GM23338 (cell line): ENCODE measurements around the gene SLC44A1. TPM values are rescaled to one million over a fixed set of nuclear protein-coding genes. Genes with fewer than 3 reads are reported as not detected.

Source experiments
- ATAC-seq: fragments of 200-7000 bp; cut with Tn5 transposase; 3 replicates; pipeline ENCODE4 v1.9.1; 2020
- DNase-seq: peaks from one replicate; pipeline ENCODE4 v3.0.0-alpha.2; 2015; ENCODE audit warnings: low spot score
- H2AFZ ChIP-seq: fragments of 200-600 bp; sonication (generic); 2 replicates; pipeline ENCODE4 v1.8.0; 2016; ENCODE audit warnings: antibody characterized with exemption, mild to moderate bottlenecking, moderate library complexity
- H3F3A ChIP-seq: fragments of 200-600 bp; sonication (generic); replicated peaks from 2 replicates; pipeline ENCODE4 v1.8.0; 2017; ENCODE audit warnings: antibody characterized with exemption, mixed run types, low read depth
- H3K27ac ChIP-seq: fragments of 200-600 bp; sonication (generic); 2 replicates; pipeline ENCODE4 v1.6.1; 2016; ENCODE audit warnings: low read depth
- H3K27me3 ChIP-seq: fragments of 200-600 bp; sonication (generic); 2 replicates; pipeline ENCODE4 v1.8.0; 2016; ENCODE audit warnings: mild to moderate bottlenecking, mixed run types, moderate library complexity; ENCODE audit not compliant: insufficient read depth
- H3K36me3 ChIP-seq: fragments of 200-600 bp; sonication (generic); 2 replicates; pipeline ENCODE4 v1.8.0; 2016; ENCODE audit warnings: mild to moderate bottlenecking; ENCODE audit not compliant: insufficient read depth
- H3K4me1 ChIP-seq: fragments of 200-600 bp; sonication (generic); 2 replicates; pipeline ENCODE4 v1.8.0; 2016; ENCODE audit warnings: mild to moderate bottlenecking, moderate library complexity; ENCODE audit not compliant: insufficient read depth
- H3K4me2 ChIP-seq: fragments of 200-600 bp; sonication (generic); 2 replicates; pipeline ENCODE4 v1.7.1; 2017; ENCODE audit warnings: mixed run types
- H3K4me3 ChIP-seq: fragments of 200-600 bp; sonication (generic); 2 replicates; pipeline ENCODE4 v1.6.1; 2016; ENCODE audit warnings: mixed run types
- H3K79me2 ChIP-seq: fragments of 200-600 bp; sonication (generic); replicated peaks from 2 replicates; pipeline ENCODE4 v1.8.0; 2017; ENCODE audit warnings: mild to moderate bottlenecking; ENCODE audit not compliant: insufficient read depth
- H3K9me2 ChIP-seq: fragments of 200-600 bp; sonication (generic); 2 replicates; pipeline ENCODE4 v1.8.0; 2017; ENCODE audit not compliant: insufficient read depth
- H4K20me1 ChIP-seq: fragments of 200-600 bp; sonication (generic); replicated peaks from 2 replicates; pipeline ENCODE4 v1.8.0; 2017; ENCODE audit warnings: mild to moderate bottlenecking; ENCODE audit not compliant: insufficient read depth
- H3K27ac Mint-ChIP-seq: 2 replicates; pipeline ENCODE4 v1.8.0; 2020; ENCODE audit warnings: inconsistent platforms, mild to moderate bottlenecking, moderate library complexity, mixed read lengths
- H3K27me3 Mint-ChIP-seq: 3 replicates; pipeline ENCODE4 v1.8.0; 2022; ENCODE audit warnings: low read depth, mild to moderate bottlenecking, moderate library complexity, mixed read lengths, inconsistent platforms; ENCODE audit not compliant: insufficient read depth, poor library complexity
- H3K36me3 Mint-ChIP-seq: 3 replicates; pipeline ENCODE4 v1.8.0; 2021; ENCODE audit warnings: low read depth, mild to moderate bottlenecking, inconsistent platforms, moderate library complexity, mixed read lengths
- H3K4me1 Mint-ChIP-seq: 3 replicates; pipeline ENCODE4 v1.8.0; 2020; ENCODE audit warnings: mild to moderate bottlenecking, inconsistent platforms, mixed read lengths
- H3K4me3 Mint-ChIP-seq: 3 replicates; pipeline ENCODE4 v1.8.0; 2021; ENCODE audit warnings: moderate library complexity, mild to moderate bottlenecking, inconsistent platforms, mixed read lengths
- H3K9me3 Mint-ChIP-seq: 3 replicates; pipeline ENCODE4 v1.8.0; 2020; ENCODE audit warnings: moderate library complexity, mild to moderate bottlenecking, inconsistent platforms, mixed read lengths
- CREB1 ChIP-seq: fragments of 250-450 bp; sonication (Bioruptor Pico); IDR thresholded peaks from 2 replicates; pipeline ENCODE4 v1.5.0; 2020; ENCODE audit warnings: low read depth, mild to moderate bottlenecking, moderate library complexity
- ETS1 ChIP-seq: IDR thresholded peaks from 2 replicates; pipeline ENCODE4 v1.6.1; 2016; ENCODE audit warnings: antibody characterized with exemption
- EZH2 ChIP-seq: fragments of 200-600 bp; sonication (generic); IDR thresholded peaks from one replicate; pipeline ENCODE4 v1.8.0; 2017; ENCODE audit warnings: antibody characterized with exemption, mild to moderate bottlenecking, low read depth; ENCODE audit not compliant: unreplicated experiment
- EZH2phosphoT487 ChIP-seq: fragments of 200-600 bp; sonication (generic); IDR thresholded peaks from one replicate; pipeline ENCODE4 v1.8.1; 2018; ENCODE audit warnings: antibody characterized with exemption; ENCODE audit not compliant: unreplicated experiment
- JUNB ChIP-seq: IDR thresholded peaks from one replicate; pipeline ENCODE4 v1.6.1; 2016; ENCODE audit warnings: antibody characterized with exemption; ENCODE audit not compliant: unreplicated experiment
- NANOG ChIP-seq: IDR thresholded peaks from 2 replicates; pipeline ENCODE4 v1.6.1; 2016; ENCODE audit warnings: antibody characterized with exemption, borderline replicate concordance
- POLR2AphosphoS5 ChIP-seq: IDR thresholded peaks from 2 replicates; pipeline ENCODE4 v1.6.1; 2016; ENCODE audit warnings: antibody characterized with exemption, low read depth
- STAT1 ChIP-seq: IDR thresholded peaks from one replicate; pipeline ENCODE4 v1.6.1; 2016; ENCODE audit warnings: antibody characterized with exemption; ENCODE audit not compliant: unreplicated experiment
- ZNF114 ChIP-seq: fragments of 250-450 bp; sonication (Bioruptor Pico); IDR thresholded peaks from 2 replicates; pipeline ENCODE4 v1.5.0; 2020; ENCODE audit warnings: mild to moderate bottlenecking, moderate library complexity
- ZNF331 ChIP-seq: fragments of 250-450 bp; sonication (Bioruptor Pico); IDR thresholded peaks from 2 replicates; pipeline ENCODE4 v1.5.0; 2020; ENCODE audit warnings: low read depth, mild to moderate bottlenecking, moderate library complexity
- polyA plus RNA-seq: library from polyadenylated mRNA; unstranded; fragments of >200 nt; fragmentation: Nextera tagmentation; extraction: Ambion mirVana; gene quantifications from 2 replicates; pipeline ENCODE4 v1.2.1, GENCODE V29; 2016
- total RNA-seq: library from RNA; depleted of rRNA; stranded (reverse); fragments of >200 nt; shearing (Covaris generic); gene quantifications from 2 replicates; pipeline ENCODE4 v1.2.3, GENCODE V29; 2014
- TF ChIP-seq, protein P1 (sequence below), 2 experiments: fragments of 200-600 bp in 1 of 2; sonication (generic) in 1 of 2; conservative IDR thresholded peaks; 2 replicates each; pipeline versions ENCODE4 v1.5.1 to v1.6.1; 2016 to 2017; ENCODE audit warnings: antibody characterized with exemption in 2 of 2, low read depth in 2 of 2, mild to moderate bottlenecking in 2 of 2, moderate library complexity in 1 of 2
- TF ChIP-seq, protein P2 (sequence below): IDR thresholded peaks from one replicate; pipeline ENCODE4 v1.6.1; 2018; ENCODE audit warnings: antibody characterized with exemption; ENCODE audit not compliant: unreplicated experiment
- TF ChIP-seq, protein P3 (sequence below): fragments of 250-450 bp; sonication (Bioruptor Pico); IDR thresholded peaks from 2 replicates; pipeline ENCODE4 v1.5.0; 2020; ENCODE audit warnings: mild to moderate bottlenecking, moderate library complexity

SLC44A1 gene
- total and polyA plus RNA-seq, 2 experiments from 2014 or later, result 14.9 to 75.0 TPM

DNA sequence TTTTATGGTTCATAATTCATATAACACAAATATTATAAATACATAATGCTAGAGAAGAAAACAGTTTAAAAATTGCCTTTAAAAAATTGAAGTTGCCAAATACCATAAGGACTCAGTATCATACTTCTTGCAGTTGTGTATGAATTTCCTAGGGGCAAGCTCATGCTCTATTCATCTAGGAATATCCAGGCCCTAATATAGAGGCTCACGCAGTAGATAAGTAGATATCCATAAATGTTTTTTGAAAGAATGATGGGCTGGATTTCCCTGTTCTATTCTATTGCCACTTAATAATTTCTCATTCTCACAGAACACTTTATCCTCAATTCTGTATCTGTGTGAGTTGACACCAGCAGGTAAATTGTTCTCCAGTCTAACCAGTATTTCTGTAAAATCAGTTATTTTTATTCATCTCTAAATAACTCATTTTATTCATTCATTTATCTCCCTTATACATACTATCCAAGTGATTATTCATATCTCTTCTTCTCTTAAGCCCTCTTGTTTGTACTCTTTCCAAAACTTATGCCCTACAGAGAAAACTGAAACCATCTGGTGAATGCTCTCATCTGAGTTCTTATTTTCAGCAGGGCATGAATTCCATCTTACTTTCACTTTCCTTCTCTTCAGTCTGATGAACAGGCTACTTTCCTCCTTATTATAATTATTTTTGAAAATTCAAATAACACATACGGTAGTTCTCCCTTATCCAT is 97.1 kb downstream of the SLC44A1 start:
- TF ChIP-seq EZH2, result no peak
- no peak for TF ChIP-seq ETS1
- TF ChIP-seq, protein P1, sequence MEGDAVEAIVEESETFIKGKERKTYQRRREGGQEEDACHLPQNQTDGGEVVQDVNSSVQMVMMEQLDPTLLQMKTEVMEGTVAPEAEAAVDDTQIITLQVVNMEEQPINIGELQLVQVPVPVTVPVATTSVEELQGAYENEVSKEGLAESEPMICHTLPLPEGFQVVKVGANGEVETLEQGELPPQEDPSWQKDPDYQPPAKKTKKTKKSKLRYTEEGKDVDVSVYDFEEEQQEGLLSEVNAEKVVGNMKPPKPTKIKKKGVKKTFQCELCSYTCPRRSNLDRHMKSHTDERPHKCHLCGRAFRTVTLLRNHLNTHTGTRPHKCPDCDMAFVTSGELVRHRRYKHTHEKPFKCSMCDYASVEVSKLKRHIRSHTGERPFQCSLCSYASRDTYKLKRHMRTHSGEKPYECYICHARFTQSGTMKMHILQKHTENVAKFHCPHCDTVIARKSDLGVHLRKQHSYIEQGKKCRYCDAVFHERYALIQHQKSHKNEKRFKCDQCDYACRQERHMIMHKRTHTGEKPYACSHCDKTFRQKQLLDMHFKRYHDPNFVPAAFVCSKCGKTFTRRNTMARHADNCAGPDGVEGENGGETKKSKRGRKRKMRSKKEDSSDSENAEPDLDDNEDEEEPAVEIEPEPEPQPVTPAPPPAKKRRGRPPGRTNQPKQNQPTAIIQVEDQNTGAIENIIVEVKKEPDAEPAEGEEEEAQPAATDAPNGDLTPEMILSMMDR (conservative IDR thresholded peaks at IDR 0.05; ENCODE audit: low read depth in 2 of 2), result no peak
- TF ChIP-seq, protein P2, sequence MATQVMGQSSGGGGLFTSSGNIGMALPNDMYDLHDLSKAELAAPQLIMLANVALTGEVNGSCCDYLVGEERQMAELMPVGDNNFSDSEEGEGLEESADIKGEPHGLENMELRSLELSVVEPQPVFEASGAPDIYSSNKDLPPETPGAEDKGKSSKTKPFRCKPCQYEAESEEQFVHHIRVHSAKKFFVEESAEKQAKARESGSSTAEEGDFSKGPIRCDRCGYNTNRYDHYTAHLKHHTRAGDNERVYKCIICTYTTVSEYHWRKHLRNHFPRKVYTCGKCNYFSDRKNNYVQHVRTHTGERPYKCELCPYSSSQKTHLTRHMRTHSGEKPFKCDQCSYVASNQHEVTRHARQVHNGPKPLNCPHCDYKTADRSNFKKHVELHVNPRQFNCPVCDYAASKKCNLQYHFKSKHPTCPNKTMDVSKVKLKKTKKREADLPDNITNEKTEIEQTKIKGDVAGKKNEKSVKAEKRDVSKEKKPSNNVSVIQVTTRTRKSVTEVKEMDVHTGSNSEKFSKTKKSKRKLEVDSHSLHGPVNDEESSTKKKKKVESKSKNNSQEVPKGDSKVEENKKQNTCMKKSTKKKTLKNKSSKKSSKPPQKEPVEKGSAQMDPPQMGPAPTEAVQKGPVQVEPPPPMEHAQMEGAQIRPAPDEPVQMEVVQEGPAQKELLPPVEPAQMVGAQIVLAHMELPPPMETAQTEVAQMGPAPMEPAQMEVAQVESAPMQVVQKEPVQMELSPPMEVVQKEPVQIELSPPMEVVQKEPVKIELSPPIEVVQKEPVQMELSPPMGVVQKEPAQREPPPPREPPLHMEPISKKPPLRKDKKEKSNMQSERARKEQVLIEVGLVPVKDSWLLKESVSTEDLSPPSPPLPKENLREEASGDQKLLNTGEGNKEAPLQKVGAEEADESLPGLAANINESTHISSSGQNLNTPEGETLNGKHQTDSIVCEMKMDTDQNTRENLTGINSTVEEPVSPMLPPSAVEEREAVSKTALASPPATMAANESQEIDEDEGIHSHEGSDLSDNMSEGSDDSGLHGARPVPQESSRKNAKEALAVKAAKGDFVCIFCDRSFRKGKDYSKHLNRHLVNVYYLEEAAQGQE, result no peak
- TF ChIP-seq ZNF331 (CRISPR knock-in tag), result no peak
- TF ChIP-seq ZNF114 (CRISPR knock-in tag), result no peak
- no peak for TF ChIP-seq CREB1
- TF ChIP-seq, protein P3, sequence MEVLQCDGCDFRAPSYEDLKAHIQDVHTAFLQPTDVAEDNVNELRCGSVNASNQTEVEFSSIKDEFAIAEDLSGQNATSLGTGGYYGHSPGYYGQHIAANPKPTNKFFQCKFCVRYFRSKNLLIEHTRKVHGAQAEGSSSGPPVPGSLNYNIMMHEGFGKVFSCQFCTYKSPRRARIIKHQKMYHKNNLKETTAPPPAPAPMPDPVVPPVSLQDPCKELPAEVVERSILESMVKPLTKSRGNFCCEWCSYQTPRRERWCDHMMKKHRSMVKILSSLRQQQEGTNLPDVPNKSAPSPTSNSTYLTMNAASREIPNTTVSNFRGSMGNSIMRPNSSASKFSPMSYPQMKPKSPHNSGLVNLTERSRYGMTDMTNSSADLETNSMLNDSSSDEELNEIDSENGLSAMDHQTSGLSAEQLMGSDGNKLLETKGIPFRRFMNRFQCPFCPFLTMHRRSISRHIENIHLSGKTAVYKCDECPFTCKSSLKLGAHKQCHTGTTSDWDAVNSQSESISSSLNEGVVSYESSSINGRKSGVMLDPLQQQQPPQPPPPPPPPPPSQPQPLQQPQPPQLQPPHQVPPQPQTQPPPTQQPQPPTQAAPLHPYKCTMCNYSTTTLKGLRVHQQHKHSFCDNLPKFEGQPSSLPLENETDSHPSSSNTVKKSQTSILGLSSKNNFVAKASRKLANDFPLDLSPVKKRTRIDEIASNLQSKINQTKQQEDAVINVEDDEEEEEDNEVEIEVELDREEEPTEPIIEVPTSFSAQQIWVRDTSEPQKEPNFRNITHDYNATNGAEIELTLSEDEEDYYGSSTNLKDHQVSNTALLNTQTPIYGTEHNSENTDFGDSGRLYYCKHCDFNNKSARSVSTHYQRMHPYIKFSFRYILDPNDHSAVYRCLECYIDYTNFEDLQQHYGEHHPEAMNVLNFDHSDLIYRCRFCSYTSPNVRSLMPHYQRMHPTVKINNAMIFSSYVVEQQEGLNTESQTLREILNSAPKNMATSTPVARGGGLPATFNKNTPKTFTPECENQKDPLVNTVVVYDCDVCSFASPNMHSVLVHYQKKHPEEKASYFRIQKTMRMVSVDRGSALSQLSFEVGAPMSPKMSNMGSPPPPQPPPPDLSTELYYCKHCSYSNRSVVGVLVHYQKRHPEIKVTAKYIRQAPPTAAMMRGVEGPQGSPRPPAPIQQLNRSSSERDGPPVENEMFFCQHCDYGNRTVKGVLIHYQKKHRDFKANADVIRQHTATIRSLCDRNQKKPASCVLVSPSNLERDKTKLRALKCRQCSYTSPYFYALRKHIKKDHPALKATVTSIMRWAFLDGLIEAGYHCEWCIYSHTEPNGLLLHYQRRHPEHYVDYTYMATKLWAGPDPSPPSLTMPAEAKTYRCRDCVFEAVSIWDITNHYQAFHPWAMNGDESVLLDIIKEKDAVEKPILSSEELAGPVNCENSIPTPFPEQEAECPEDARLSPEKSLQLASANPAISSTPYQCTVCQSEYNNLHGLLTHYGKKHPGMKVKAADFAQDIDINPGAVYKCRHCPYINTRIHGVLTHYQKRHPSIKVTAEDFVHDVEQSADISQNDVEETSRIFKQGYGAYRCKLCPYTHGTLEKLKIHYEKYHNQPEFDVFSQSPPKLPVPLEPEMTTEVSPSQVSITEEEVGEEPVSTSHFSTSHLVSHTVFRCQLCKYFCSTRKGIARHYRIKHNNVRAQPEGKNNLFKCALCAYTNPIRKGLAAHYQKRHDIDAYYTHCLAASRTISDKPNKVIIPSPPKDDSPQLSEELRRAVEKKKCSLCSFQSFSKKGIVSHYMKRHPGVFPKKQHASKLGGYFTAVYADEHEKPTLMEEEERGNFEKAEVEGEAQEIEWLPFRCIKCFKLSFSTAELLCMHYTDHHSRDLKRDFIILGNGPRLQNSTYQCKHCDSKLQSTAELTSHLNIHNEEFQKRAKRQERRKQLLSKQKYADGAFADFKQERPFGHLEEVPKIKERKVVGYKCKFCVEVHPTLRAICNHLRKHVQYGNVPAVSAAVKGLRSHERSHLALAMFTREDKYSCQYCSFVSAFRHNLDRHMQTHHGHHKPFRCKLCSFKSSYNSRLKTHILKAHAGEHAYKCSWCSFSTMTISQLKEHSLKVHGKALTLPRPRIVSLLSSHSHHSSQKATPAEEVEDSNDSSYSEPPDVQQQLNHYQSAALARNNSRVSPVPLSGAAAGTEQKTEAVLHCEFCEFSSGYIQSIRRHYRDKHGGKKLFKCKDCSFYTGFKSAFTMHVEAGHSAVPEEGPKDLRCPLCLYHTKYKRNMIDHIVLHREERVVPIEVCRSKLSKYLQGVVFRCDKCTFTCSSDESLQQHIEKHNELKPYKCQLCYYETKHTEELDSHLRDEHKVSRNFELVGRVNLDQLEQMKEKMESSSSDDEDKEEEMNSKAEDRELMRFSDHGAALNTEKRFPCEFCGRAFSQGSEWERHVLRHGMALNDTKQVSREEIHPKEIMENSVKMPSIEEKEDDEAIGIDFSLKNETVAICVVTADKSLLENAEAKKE (CRISPR knock-in tag), result no peak
- TF ChIP-seq NANOG, result no peak
- no peak for TF ChIP-seq EZH2phosphoT487
- no peak for TF ChIP-seq JUNB
- no peak for TF ChIP-seq POLR2AphosphoS5
- no peak for TF ChIP-seq STAT1
- H3K9me2 ChIP-seq, result no peaks in the 10 kb centered on the region
- H3K27ac Mint-ChIP-seq, result no peak overlapping the region
- no peak overlapping the region for H2AFZ ChIP-seq
- H3K4me1 Mint-ChIP-seq, result no peaks in the 10 kb centered on the region
- no peaks in the 10 kb centered on the region; the same call in 1 of the 2 replicates for H3K79me2 ChIP-seq
- no peaks in the 10 kb centered on the region for H3F3A ChIP-seq
- H3K4me3 Mint-ChIP-seq, result no peak overlapping the region
- H3K4me1 ChIP-seq, result no peaks in the 10 kb centered on the region
- no peaks in the 10 kb centered on the region for H3K27me3 ChIP-seq
- H4K20me1 ChIP-seq, result no peaks in the 10 kb centered on the region
- H3K4me2 ChIP-seq, result no peak overlapping the region
- H3K27me3 Mint-ChIP-seq, result no peaks in the 10 kb centered on the region
- no peak overlapping the region for H3K4me3 ChIP-seq
- no peaks in the 10 kb centered on the region; the same call in 1 of the 2 replicates for H3K36me3 ChIP-seq
- DNase-seq, result no peak
- no peak overlapping the region for H3K27ac ChIP-seq
- ATAC-seq, result no peak
- peaks cover 9% of the 10 kb centered on the region; the same call in 2 of the 3 replicates for H3K36me3 Mint-ChIP-seq
- H3K9me3 Mint-ChIP-seq, result no peaks in the 10 kb centered on the region
